ENCODE results near the gene MYORG.

The MYORG gene

GRCh38 chr9:34374339-34374738 lies 2.4 kb downstream of the MYORG start:
- Histone ChIP-seq H3K9me3 (replicated peaks; ENCODE audit: insufficient read depth, low read length) (no peaks in the 10 kb centered on the region), H3K27me3 (replicated peaks; ENCODE audit: insufficient read depth, low read length) (no peaks in the 10 kb centered on the region), H3K9ac (ENCODE audit: low read length) (no peak overlapping the region), H3K4me3 (ENCODE audit: low read length) (no peak overlapping the region), H2AFZ (ENCODE audit: low read length) (no peak overlapping the region), H3K4me1 (ENCODE audit: low read length) (no peaks in the 10 kb centered on the region), H3F3A (ENCODE audit: insufficient read depth, low read length) (no peaks in the 10 kb centered on the region; the same call in 1 of the 2 replicates), H3K4me2 (ENCODE audit: low read depth, low read length) (no peak overlapping the region), H3K27ac (ENCODE audit: low read length) (no peak overlapping the region), H3K9me2 (replicated peaks; ENCODE audit: insufficient read depth, low read length) (no peaks in the 10 kb centered on the region), H3K79me2 (ENCODE audit: low read length) (no peaks in the 10 kb centered on the region), H4K20me1 (ENCODE audit: insufficient read depth, low read length) (no peaks in the 10 kb centered on the region), H3K36me3 (replicated peaks; ENCODE audit: insufficient read depth, low read length) (no peaks in the 10 kb centered on the region)
- TF ChIP-seq, protein P1, sequence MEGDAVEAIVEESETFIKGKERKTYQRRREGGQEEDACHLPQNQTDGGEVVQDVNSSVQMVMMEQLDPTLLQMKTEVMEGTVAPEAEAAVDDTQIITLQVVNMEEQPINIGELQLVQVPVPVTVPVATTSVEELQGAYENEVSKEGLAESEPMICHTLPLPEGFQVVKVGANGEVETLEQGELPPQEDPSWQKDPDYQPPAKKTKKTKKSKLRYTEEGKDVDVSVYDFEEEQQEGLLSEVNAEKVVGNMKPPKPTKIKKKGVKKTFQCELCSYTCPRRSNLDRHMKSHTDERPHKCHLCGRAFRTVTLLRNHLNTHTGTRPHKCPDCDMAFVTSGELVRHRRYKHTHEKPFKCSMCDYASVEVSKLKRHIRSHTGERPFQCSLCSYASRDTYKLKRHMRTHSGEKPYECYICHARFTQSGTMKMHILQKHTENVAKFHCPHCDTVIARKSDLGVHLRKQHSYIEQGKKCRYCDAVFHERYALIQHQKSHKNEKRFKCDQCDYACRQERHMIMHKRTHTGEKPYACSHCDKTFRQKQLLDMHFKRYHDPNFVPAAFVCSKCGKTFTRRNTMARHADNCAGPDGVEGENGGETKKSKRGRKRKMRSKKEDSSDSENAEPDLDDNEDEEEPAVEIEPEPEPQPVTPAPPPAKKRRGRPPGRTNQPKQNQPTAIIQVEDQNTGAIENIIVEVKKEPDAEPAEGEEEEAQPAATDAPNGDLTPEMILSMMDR (IDR thresholded peaks at IDR 0.05; ENCODE audit: low read length), result no peak
- no peak for DNase-seq

DNA sequence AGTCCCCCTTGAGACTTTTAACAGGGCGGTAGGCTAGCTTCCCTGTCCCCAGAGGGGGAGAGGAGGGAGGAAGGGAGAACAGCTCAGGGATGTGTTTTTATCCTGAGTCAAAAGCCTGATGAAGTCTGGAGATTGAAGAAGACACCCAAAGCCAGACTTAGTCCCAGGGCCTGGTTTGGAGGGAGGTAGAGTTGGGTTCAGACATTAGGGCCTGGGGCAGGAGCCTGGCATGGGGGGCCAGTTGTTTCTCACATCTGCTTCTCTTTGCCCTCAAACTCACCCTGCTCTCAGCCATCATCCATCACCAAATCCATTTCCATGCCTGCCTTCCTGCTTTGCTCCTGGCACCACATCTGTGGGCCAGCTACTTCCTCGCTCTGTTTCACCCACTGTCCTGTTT lies 2.9 kb downstream of the MYORG start:
- H3K4me2 ChIP-seq (ENCODE audit: low read depth, low read length), result no peak overlapping the region

GRCh38 chr9:34372467-34373011 lies 4.2 kb downstream of the MYORG start:
- H3K4me3 ChIP-seq (ENCODE audit: low read length), result no peak overlapping the region
- no peaks in the 10 kb centered on the region for H3K27me3 ChIP-seq (replicated peaks; ENCODE audit: insufficient read depth, low read length)
- no peak overlapping the region for H2AFZ ChIP-seq (ENCODE audit: low read length)
- TF ChIP-seq EZH2phosphoT487 (IDR thresholded peaks at IDR 0.05; ENCODE audit: low read length) (no peak), EZH2 (optimal IDR thresholded peaks at IDR 0.05; ENCODE audit: low read depth, low read length) (no peak)
- TF ChIP-seq, protein P1 (IDR thresholded peaks at IDR 0.05; ENCODE audit: low read length), result no peak
- no peaks in the 10 kb centered on the region for H3K79me2 ChIP-seq (ENCODE audit: low read length)
- no peak for DNase-seq
- no peaks in the 10 kb centered on the region for H3K36me3 ChIP-seq (replicated peaks; ENCODE audit: insufficient read depth, low read length)
- no peaks in the 10 kb centered on the region for H3K9me3 ChIP-seq (replicated peaks; ENCODE audit: insufficient read depth, low read length)
- no peaks in the 10 kb centered on the region for H4K20me1 ChIP-seq (ENCODE audit: insufficient read depth, low read length)
- no peaks in the 10 kb centered on the region; the same call in 1 of the 2 replicates for H3F3A ChIP-seq (ENCODE audit: insufficient read depth, low read length)
- no peaks in the 10 kb centered on the region for H3K4me1 ChIP-seq (ENCODE audit: low read length)
- no peak overlapping the region for H3K4me2 ChIP-seq (ENCODE audit: low read depth, low read length)
- H3K9me2 ChIP-seq (replicated peaks; ENCODE audit: insufficient read depth, low read length), result no peaks in the 10 kb centered on the region
- no peak overlapping the region for H3K9ac ChIP-seq (ENCODE audit: low read length)
- H3K27ac ChIP-seq (ENCODE audit: low read length), result no peak overlapping the region

More for the DNA sequence above, 2.9 kb downstream of the MYORG start:
- Histone ChIP-seq H3K9ac (ENCODE audit: low read length) (no peak overlapping the region), H3K4me3 (ENCODE audit: low read length) (no peak overlapping the region), H3K27me3 (replicated peaks; ENCODE audit: insufficient read depth, low read length) (no peaks in the 10 kb centered on the region), H3K27ac (ENCODE audit: low read length) (no peak overlapping the region), H4K20me1 (ENCODE audit: insufficient read depth, low read length) (no peaks in the 10 kb centered on the region), H3K4me1 (ENCODE audit: low read length) (no peaks in the 10 kb centered on the region), H3K9me3 (replicated peaks; ENCODE audit: insufficient read depth, low read length) (no peaks in the 10 kb centered on the region), H3K79me2 (ENCODE audit: low read length) (no peaks in the 10 kb centered on the region), H2AFZ (ENCODE audit: low read length) (no peak overlapping the region), H3K36me3 (replicated peaks; ENCODE audit: insufficient read depth, low read length) (no peaks in the 10 kb centered on the region), H3F3A (ENCODE audit: insufficient read depth, low read length) (no peaks in the 10 kb centered on the region; the same call in 1 of the 2 replicates), H3K9me2 (replicated peaks; ENCODE audit: insufficient read depth, low read length) (no peaks in the 10 kb centered on the region)
- TF ChIP-seq, protein P1 (IDR thresholded peaks at IDR 0.05; ENCODE audit: low read length), result no peak
- TF ChIP-seq EZH2 (optimal IDR thresholded peaks at IDR 0.05; ENCODE audit: low read depth, low read length) (no peak), EZH2phosphoT487 (IDR thresholded peaks at IDR 0.05; ENCODE audit: low read length) (no peak)
- DNase-seq, result no peak

Data from MM.1S (cell line).